DMS 273 treated with DMSO at 0.1 percent for 48 hours (cell line): ENCODE data around the gene UBR1.

Experiments used
- DNase-seq: peaks from one replicate; lab custom pipeline; 2025; lab: John Stamatoyannopoulos, UW

The UBR1 gene

DNA sequence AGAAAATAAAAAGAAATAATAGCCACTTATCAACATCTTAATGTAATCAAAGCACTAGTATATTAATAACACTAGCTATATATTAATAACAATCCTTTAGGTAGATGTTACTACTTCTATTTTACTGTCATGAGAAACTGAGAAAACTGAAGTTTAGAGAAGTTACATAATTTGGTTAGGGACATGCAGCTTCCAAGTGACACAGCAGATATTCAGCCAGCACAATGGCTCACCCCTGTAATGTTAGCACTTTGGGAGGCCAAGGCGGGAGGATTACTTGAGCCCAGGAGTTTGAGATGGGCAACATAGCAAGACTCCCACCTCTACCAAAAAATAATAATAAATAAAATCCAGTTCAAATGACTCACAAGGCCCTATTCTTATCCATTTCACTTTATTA, 1.9 kb upstream of the UBR1 start:
- DNase-seq = no peak

DNA sequence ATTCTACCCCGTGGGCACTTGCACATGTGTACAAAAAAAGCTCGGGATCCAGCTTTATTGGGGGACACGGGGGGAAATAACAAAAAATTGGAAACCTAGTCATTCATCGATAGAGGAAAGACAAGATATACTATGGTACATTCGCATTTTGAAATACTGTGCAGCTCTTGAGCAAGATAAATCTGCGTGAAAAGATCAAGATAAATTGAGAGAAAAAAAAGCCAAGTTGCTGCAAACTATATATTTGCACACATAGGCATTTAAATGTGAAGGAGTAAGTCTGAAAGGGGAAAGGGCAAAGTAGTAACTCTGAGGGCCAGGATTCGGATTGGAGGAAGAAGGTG, 620 bp upstream of the UBR1 start:
- no peak for DNase-seq

DNA sequence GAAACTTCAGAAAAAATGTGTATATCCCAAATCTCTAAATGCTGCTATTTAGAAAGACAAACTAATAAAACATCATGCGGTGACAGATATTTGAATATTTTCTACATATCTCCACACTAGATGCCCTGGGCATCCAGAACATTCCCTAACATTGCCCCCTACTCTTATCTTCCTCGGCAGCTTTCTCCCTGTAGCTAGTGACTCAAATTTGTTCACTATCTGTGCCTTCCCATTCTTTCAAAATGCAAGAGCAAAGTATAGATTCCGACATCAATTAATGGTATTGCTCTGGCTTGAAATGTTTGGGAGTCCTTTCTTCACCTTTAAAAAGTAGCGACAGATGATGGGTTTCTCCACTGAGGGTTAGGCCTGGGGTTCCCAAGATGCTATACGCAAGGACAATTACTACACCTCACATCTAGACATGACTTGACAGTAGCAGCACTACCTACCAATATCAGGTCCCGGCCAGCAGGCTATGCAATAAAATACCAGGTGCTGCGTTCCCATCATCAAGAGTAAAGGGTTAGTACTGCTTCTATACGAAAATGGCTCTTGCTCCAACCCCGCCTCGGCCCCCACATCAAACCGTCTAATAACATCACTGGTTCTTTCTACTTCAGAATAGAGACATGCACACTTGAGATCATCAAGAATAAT, 631 bp downstream of the UBR1 start:
- DNase-seq = no peak

DNA sequence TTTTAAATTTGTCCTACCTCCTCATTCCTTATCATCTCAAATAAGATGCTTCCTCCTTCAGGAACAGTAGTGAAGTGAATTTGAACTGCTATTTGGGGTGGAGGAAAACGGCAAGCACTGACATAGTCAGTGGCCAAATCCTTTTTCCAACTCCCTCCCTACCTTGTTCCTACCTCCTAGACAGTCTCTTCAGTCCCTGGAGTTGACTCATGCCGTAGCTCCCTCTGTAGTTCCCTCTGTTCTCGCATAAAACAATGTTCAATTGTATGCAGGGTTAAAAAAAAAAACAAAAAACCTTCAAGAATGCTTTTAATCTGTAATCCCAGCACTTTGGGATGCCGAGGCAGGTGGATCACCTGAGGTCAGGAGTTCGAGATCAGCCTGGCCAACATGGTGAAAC, 1.4 kb downstream of the UBR1 start:
- DNase-seq = no peak

DNA sequence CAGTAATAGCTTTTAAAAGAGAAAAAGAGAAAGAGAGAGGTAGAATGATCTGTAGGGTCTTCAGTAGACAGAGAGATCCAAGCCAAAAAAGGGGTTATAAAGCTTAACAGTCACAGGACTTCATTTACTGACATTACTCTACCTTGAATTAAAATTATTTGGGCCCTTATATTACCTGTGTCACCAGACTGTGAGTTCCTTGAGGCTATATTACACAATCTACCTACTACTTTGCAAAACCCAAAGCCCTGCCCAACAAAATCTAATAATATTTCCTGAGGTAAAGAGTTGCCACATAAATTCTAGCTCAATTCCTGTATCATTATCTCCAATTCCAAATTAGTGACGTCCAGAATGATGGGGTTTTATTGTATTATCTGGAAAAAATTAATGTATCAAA, 1.9 kb downstream of the UBR1 start:
- DNase-seq = no peak

DNA sequence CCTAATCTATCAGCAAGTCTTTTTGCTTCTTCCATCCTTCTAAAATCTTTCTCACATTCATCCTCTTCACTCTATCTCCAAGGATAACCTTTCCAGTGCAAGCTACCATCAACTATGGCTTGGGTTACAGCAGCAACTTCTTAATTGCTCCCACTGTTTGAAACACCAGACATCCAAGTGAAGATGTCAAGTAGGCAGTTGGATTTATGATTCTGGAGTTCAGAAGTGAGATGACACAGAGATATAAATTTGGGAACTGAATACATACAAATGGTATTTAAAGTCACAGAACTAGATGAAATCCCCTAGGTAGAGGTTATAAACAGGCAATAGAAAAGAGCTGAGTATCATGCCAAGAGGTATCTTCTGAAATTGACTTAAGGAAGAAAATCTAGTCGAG, 3.7 kb downstream of the UBR1 start:
- no peak for DNase-seq

DNA sequence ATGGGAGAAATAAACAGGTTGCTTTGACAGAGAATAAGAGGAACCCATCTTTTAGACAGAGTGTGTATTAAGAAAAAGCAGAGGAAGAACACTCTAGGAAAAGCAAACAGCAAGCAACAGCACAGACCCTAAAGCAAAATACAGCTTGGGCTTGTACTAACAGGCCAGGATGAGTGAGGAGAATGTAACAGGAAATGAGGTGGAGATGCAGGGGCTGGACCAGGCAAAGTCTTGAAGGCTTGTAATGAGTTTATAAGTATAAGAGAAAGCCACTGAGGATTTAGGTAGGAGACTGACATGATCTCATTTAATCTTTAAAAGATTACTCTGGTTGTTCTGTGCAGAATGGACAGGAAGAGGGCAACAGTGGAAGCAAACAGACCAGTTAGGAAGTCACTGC, 4.9 kb downstream of the UBR1 start:
- no peak for DNase-seq

DNA sequence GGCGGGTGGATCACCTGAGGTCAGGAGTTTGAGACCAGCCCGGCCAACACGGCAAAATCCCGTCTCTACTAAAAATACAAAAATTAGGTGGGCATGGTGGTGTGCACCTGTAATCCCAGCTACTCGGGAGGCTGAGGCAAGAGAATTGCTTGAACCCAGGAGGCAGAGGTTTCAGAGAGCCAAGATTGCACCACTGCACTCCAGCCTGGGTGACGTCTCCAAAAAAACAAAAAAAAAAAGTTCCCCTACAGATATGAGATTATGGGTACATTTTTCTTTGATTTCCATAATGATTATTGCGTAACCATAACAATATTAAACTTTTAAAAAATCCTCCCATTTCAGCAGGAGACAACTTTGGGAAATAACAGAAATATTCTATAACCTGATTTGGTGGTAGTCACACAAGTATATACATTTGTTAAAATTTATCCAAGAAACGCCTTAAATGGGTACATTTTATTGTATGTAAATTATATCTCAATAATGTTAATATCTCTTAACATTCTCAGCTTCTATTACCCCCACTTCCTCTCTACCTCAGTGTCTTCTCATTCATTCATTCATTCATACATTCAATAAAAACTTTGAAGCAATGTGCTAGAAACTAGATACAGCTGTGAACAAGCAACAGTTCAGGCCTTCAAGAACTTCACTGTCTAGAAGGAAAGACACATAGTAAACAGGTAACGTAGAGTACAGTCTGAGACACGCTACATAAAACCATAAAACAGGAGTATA, 6.6 kb downstream of the UBR1 start:
- DNase-seq = no peak

DNA sequence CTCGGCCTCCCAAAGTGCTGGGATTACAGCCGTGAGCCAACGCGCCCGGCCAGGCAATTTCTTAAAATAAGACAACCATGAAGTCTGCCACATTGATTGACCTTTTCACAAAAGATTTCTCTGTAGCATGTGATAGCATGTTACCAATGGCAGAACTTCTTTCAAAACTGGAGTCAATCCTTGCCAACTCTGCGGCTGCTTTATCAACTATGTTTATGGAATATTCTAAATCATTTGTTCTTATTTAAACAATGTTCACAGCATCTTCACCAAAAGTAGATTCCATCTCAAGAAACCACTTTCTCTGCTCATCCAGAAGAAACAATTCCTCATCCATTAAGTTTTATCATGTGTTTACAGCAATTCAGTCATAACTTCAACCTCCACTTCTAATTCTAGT, 9.4 kb downstream of the UBR1 start:
- DNase-seq = no peak

DNA sequence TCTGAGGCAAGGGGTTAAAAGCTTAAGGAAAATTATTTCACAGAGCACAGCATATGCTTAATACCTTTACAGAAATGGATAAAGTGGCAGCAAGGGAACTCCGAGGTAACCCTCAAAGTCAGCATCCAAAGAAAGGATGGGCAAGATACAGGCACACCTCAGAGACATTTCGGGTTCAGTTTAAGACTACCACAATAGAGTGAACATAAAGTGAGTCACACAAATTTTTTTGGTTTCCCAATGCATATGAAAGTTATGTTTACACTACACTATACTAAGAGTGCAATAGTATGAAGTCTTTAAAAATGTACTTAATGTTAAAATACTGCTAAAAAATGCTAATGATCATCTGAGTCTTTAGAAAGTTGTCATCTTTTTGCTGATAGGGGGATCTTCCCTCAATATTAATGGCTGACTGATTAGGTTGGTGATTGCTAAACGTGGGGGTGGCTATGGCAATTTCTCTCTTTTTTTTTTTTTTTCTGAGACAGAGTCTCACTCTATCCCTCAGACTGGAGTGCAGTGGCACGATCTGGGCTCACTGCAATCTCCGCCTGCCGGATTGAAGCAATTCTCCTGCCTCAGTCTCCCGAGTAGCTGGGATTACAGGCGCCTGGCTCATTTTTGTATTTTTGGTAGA, 10.0 kb downstream of the UBR1 start:
- no peak for DNase-seq

DNA sequence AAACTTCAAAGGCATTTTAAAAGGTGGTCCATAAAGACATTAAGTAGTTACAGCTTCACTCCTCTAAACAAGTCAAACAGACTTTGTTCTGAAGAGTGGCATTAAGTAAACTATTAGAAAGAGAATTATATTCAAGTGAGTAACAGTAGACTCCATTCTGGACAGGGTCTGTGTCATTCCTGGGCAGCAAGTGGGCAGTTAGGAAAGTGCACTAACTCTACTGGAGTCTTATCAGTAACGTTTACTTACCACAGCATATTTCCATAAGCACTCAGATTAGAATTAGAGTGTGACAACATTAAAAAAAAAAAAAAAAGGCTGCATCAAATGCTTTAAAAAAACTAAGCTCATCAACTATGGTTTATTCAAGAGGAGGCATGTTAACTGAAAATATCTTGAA, 10.6 kb downstream of the UBR1 start:
- DNase-seq = no peak

DNA sequence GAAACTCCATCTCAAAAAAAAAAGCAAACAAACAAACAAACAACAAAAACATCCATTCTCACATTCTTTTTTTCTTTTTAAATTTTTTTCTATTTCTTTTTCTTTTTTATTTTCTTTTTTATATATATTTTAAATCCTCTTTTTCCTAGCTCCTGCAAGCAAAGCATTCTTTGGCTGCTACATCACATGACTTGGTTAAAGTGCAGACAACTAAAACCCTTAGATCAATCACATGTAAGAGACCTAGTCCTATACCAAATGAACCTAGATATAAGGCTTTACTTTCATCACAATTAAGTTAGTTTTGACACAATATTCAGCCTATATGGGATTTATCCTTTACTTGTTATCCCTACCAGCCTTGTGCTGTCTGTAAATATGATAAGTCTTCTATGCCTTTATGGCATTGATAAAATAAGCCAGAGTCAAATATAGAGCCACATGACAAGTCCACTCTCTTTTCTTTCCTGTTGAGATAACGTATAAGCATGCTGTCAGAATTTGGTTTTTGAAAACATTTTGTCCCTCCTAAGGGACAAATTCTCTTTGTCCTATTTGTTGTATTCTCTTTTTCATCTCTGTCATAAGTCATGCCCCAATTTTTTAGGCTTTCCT, 11.3 kb downstream of the UBR1 start:
- DNase-seq = no peak

DNA sequence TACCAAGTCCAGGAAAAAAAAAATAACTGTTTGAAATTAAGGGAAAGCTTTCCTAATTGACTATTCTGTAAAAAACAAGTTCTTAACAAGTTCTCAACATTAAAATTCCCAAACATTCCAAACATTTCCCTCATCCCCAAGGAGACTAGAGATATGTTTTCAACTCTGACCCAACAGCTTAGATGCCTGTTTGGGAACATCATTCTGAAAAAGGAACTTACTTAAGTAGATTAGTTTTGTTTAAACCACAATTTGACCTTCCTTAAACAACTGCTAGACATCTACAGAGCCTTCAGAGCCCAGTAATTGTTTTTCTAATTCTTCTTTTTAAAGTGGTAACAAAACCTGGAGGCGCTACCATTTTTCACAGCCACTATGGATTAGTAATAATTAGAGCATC, 12.8 kb downstream of the UBR1 start:
- DNase-seq = no peak

DNA sequence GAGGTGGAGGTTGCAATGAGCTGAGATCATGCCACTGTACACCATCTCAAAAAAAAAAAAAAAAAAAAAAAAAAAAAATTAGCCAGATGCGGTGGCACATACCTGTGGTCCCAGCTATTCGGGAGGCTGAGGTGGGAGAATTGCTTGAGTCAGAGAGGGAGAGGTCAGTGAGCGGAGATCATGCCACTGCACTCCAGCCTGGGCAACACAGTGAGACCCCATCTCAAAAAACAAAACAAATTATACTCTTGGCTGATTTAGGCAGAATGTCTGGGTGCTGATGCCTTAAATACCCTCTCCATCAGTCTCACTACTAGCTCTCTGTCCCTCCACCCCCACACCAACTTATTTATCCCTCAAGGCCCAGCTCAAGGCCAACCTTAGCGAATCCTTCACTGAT, 14.0 kb downstream of the UBR1 start:
- no peak for DNase-seq

DNA sequence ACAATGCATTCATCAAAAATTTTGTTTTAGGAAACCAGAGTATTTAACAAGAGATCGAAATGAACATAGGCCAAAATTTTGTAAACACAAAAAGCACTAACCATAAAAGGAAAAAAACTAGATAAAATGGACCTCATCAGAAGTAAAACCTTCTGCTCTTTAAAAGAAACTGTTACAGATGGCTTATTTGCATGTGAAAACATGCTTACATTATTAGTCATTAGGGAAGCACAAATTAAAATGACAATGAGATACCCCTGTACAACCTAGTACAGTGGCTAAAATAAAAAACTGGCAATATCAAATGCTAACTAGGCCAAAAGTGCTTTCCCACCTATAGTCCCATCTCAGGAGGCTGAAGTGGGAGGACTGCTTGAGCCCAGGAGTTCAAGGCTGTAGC, 19.3 kb downstream of the UBR1 start:
- DNase-seq = no peak

DNA sequence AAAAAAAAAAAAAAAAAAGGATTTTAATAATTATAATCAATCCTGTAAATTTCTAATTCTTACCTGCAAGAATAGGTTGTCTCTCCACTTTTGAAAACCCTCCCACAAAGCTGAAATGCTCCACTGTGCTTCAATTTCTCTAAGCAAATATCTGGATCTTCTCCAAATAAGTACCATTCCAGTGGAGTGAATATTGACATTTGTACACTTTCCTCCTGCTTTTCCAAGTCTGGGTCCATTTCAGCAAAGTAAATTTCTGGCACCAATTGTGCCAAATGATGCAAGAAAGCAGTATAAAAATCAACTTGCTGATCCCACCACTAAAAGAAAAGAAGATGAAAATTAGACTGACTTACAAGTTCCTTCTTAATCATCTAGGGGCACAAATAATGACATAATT, 19.9 kb downstream of the UBR1 start:
- no peak for DNase-seq

DNA sequence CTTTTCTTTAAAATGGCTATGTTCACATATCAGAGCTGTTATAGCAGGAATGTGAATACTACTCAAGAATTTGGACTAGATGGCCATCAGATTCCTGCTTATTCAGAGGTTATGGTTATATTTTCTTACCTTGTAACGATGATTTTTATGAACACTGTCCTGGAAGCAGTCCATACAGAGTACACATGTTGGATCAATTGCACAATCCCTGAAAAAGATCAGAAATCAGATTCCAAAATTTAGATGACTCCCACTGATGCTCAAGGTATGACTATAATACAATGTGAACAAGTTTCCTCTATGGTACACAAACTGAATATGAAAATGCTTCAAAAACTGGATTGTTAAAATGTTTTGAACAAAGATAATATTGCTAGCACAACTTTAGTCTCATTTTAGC, 23.3 kb downstream of the UBR1 start:
- no peak for DNase-seq

DNA sequence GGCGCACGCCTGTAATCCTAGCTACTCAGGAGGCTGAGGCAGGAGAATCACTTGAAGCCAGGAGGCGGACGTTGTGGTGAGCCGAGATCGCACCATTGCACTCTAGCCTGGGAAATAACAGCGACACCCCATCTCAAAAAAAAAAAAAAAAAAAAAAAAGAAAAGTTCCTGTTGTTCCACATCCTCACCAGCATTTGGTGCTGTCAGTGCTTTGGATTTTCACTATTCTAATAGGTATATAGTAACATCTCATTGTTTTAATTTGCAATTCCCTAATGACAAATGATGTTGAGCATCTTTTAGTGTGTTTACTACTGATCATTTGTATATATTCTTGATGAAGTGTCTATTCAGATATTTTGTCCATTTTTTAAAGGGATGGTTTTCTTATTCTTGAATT, 24.6 kb downstream of the UBR1 start:
- no peak for DNase-seq

DNA sequence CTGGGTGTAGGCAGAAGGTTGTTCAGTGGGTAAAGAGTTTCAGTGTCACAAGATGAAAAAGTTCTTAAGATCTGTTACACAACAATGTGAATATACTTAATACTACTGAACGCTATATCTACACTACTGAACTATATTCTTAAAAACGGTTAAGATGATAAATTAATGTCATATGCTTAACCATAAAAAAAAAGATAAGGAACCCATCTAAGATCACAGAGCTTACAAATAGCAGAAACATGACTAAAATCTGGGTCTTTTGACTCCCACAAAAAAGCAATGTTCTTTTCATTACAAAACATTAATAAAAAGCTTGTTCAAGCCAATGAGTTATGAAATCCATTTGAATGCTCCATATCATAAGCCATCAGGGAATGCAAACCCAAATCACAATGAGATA, 34.4 kb downstream of the UBR1 start:
- no peak for DNase-seq

DNA sequence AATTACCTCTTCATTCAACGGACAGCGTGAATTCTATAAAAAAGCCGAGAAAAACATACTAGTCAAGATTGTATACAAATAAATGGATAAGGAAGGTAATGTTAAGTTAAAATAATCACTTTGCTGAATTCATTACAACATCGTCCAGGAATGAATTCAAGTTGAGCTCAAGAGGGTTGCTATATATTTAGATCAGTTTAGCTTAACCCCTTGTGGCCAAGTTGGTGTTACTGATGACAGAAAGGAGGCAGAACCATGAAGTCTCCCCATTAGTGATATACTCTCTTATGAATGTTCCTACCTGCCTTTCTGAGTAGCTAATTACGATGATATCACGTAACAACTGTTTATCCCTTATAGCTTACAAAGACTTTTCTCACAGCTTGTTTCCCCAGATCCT, 34.9 kb downstream of the UBR1 start:
- no peak for DNase-seq

DNA sequence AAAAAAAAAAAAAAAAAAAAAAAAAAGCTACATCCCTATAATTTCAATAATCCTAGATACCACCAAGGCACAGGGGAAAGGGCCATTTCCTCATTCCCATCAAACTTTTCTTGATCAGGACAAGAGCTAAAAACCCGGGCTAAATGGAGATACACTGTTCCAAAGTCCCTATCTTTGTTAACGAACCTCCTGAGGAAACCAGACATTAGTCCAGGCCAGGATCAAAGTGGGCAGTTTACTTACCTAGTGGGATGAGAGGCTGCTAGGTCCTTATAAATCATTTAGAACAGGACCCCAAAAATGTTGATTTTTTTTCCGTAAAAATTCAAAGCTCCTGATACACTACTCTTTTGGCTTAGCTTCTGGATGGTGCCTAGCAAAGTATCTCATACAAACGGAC, 35.6 kb downstream of the UBR1 start:
- no peak for DNase-seq

DNA sequence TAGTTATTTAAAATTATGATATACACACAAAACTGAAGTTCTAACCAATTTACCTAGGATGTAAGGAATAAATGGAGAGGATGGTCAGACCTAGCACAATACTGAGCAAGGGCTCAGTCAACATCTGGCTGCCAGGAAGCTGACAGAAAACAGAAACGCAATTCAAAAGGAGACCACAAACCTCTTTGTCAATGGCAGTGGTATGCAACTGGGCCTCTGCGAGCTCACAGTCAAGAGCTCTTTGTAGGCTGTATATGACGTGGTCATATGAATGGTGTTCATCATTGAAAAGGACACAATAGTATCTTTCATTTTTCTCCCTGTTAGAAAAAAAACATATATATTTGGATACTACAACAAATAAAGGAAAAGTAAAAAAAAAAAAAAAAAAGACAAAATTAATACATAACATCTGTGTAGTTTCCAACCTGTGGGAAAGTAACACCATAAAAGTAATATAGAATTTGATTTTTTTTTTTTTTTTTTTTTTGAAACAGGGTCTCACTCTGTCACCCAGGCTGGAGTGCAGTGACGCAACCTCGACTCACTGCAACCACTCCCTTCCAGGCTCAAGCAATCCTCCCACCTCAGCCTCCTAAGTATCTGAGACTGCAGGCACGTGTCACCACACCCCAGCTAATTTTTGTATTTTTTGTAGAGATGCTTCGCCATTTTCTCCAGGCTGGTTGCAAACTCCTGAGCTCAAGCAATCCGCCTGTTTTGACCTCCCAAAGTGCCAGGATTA, 37.9 kb downstream of the UBR1 start:
- no peak for DNase-seq

DNA sequence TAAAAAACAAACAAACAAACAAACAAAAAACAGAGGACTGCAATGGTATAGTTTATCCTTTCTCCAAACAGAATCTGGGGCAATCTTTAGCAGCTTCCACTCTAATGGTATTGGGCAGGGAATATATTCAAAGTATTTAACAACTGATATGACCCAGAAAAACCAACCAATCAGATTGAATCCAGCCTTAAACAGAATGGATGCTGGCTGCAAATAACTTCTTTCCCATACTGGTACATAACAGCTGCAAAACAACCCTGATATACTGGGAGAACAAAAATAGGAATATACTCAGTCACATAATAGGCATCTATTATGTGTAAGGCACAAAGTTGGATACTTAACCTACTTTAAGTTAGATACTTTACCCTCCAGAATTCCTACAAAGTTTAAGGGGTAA, 49.1 kb downstream of the UBR1 start:
- no peak for DNase-seq
